Tibial artery (tissue), 4 donors: ENCODE data around the gene RPL36AL.

ENCODE experiments used
- DNase-seq, 2 donors: peaks; one replicate each; pipeline ENCODE4 v3.0.0-alpha.2; 2019
- H3K27ac ChIP-seq, 2 donors: fragments of 200-600 bp; sonication (generic) in 1 of 2; 1 replicate in 1 of 2; 2 replicates in 1 of 2; pipeline ENCODE4 v1.5.1; 2018 to 2019; ENCODE audit warnings: mild to moderate bottlenecking in 1 of 2
- H3K27me3 ChIP-seq, 2 donors: fragments of 200-600 bp; sonication (generic) in 1 of 2; one replicate each; pipeline versions ENCODE4 v1.5.1 to v1.6.0; 2016 to 2019
- H3K36me3 ChIP-seq, 3 donors: fragments of 200-600 bp; sonication (generic) in 2 of 3; one replicate each; pipeline ENCODE4 v1.5.1; 2016 to 2019; ENCODE audit warnings: mild to moderate bottlenecking in 2 of 3
- H3K4me1 ChIP-seq, 4 donors: fragments of 200-600 bp; sonication (generic) in 2 of 4; 1 replicate in 3 of 4; 2 replicates in 1 of 4; pipeline ENCODE4 v1.5.1; 2016 to 2019
- H3K4me3 ChIP-seq, 2 donors: fragments of 200-600 bp; sonication (generic) in 1 of 2; 1 replicate in 1 of 2; 2 replicates in 1 of 2; pipeline ENCODE4 v1.5.1; 2018 to 2019; ENCODE audit warnings: mild to moderate bottlenecking in 2 of 2
- H3K9me3 ChIP-seq, 3 donors: fragments of 200-600 bp; sonication (generic) in 1 of 3; one replicate each; pipeline ENCODE4 v1.5.1; 2016 to 2019
- CTCF ChIP-seq, 2 experiments: fragments of 200-600 bp in 1 of 2; fragments of 450-650 bp in 1 of 2; IDR thresholded peaks; one replicate each; pipeline ENCODE4 v1.5.1; 2017 to 2019; ENCODE audit warnings: antibody characterized with exemption in 2 of 2, mild to moderate bottlenecking in 1 of 2, moderate library complexity in 1 of 2
- intact Hi-C: fragments of 100-400 bp; cut with DNase I; formaldehyde crosslinking; loops from one replicate; pipeline ENCODE4 v1.15.0; 2023; ENCODE audit warnings: low total_unique reads

Gene RPL36AL

GRCh38 chr14:49634547-49635334, 14.3 kb upstream of the RPL36AL start, which contains the start of gene DNAAF2:
DNAAF2 (minus strand) TSS chr14:49635244; CDS start chr14:49635149, 95 bp downstream.
- Histone ChIP-seq H3K36me3 (peaks cover 0 to 7% (median 0%) of the 10 kb centered on the region in 3 donors), H3K4me1 (peaks cover 0 to 54% (median 25%) of the 10 kb centered on the region in 4 donors), H3K27ac (peak within 1 kb of the TSS; percentile 81 to 95), H3K4me3 (peak within 1 kb of the TSS; percentile 73 to 88), H3K27me3 (no peaks in the 10 kb centered on the region), H3K9me3 (no peaks in the 10 kb centered on the region)
- TF ChIP-seq CTCF (IDR thresholded peaks at IDR 0.05): peak in 1 of 2 experiments; percentile 4
- intact Hi-C loops: loop anchor here (2.0 to 10.0 kb wide), 4 partner anchors 58 to 480 kb away; partner anchors contain the start of genes KLHDC1, KLHDC2, NEMF and VCPKMT
- peak; percentile 60 to 72 for DNase-seq

DNA sequence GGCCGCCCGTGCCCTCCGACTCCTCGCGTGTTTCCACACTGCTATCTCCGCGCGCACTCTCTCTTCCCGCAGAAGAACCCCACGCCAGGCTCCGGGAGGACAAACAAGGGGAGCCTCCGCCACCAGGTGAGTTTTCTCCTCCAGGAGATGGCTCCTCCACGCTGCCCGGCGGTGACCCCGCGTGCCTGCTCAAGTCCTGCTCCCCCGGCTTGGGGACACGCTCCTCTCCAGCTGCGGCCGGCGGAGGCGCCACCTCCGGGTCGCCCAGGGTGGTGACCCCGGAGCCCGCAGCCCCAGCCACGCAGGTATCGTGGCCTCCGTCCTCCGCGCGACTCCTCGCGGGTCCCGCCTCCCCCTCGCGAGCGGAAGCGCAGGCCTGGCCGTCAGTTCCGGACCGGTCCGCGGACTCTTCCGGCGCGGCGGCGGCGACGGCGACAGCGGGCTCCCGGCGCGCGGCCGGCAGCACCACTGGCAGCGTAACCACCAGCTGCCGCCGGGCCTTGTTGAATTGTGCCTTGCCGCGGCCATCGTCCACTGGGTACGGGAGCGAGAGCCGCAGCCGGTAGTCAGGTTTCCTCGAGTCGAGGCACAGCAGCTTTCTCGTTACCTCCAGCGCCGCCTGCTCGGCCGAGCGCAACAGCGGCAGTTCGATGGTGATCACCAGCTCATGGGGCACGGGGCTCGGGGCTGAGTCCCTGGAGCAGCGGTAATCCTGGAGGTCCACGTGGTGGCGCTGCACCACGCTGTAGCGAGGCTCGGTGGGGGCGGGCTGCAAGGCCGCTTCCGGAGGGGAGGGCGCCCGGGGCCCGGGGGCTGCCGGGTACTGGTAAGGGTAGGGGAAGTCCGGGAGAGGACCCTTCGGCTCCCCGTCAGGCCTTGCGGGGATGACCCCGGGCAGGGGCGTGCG, 13.5 kb upstream of the RPL36AL start:
- Histone ChIP-seq H3K27ac (peak overlapping the region; percentile 81 to 95), H3K4me1 (peaks cover 0 to 47% (median 25%) of the 10 kb centered on the region in 4 donors), H3K27me3 (no peaks in the 10 kb centered on the region), H3K36me3 (peaks cover 0 to 12% (median 0%) of the 10 kb centered on the region in 3 donors), H3K9me3 (no peaks in the 10 kb centered on the region), H3K4me3 (peak overlapping the region; percentile 73 to 88)
- TF ChIP-seq CTCF (IDR thresholded peaks at IDR 0.05): peak; percentile 73 to 83
- peak; percentile 91 to 96 for DNase-seq
- intact Hi-C loops: loop anchor here (2.0 to 10.0 kb wide), 4 partner anchors 58 to 481 kb away; partner anchors contain the start of genes KLHDC1, KLHDC2, NEMF and VCPKMT

- peaks cover 0 to 39% (median 19%) of the 10 kb centered on the region in 4 donors for H3K4me1 ChIP-seq
- no peak for DNase-seq
- no peak overlapping the region for H3K27ac ChIP-seq
- no peak overlapping the region for H3K4me3 ChIP-seq
- TF ChIP-seq CTCF (IDR thresholded peaks at IDR 0.05): no peak
- intact Hi-C loops: no loop called here
- H3K36me3 ChIP-seq: peaks cover 0 to 25% (median 2%) of the 10 kb centered on the region in 3 donors
- H3K9me3 ChIP-seq: no peaks in the 10 kb centered on the region
- no peaks in the 10 kb centered on the region for H3K27me3 ChIP-seq
Observed at GRCh38 chr14:49623941-49624839, 3.8 kb upstream of the RPL36AL start.

DNA sequence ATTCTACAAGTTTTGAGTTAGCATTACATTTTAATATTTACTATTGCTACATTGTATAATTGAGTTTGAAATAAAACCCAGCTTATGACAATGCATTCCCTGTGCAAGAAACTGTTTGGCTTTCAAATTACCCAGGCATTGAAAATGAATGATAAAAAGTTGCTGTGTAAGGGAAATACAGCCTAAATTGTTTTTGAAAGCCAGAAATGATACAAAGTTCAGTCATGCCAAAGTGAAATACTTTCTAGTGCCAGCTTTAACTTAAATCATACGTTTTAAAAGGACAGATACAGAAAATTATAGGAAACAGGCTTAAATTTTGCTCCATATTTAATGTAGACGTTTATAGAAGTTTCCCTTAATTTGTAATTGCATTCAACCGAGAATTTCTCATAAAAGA, 3.0 kb upstream of the RPL36AL start:
- peaks cover 0 to 47% (median 22%) of the 10 kb centered on the region in 4 donors for H3K4me1 ChIP-seq
- intact Hi-C loops: no loop called here
- no peaks in the 10 kb centered on the region for H3K27me3 ChIP-seq
- H3K9me3 ChIP-seq: no peaks in the 10 kb centered on the region
- H3K36me3 ChIP-seq: peaks cover 4 to 26% (median 10%) of the 10 kb centered on the region in 3 donors
- H3K27ac ChIP-seq: no peak overlapping the region
- DNase-seq: no peak
- TF ChIP-seq CTCF (IDR thresholded peaks at IDR 0.05): no peak
- no peak overlapping the region for H3K4me3 ChIP-seq
